GM04503 (cell line): ENCODE data around the gene MST1R.
"Not testable (repeated sequence)": the region's sequence is repeated elsewhere in the genome, so short reads cannot be mapped to it uniquely, and the experiment has no call there.

Experiments
- DNase-seq: peaks from one replicate; pipeline ENCODE4 v3.0.0-alpha.2; 2012; ENCODE audit warnings: low read depth

The MST1R gene

DNA sequence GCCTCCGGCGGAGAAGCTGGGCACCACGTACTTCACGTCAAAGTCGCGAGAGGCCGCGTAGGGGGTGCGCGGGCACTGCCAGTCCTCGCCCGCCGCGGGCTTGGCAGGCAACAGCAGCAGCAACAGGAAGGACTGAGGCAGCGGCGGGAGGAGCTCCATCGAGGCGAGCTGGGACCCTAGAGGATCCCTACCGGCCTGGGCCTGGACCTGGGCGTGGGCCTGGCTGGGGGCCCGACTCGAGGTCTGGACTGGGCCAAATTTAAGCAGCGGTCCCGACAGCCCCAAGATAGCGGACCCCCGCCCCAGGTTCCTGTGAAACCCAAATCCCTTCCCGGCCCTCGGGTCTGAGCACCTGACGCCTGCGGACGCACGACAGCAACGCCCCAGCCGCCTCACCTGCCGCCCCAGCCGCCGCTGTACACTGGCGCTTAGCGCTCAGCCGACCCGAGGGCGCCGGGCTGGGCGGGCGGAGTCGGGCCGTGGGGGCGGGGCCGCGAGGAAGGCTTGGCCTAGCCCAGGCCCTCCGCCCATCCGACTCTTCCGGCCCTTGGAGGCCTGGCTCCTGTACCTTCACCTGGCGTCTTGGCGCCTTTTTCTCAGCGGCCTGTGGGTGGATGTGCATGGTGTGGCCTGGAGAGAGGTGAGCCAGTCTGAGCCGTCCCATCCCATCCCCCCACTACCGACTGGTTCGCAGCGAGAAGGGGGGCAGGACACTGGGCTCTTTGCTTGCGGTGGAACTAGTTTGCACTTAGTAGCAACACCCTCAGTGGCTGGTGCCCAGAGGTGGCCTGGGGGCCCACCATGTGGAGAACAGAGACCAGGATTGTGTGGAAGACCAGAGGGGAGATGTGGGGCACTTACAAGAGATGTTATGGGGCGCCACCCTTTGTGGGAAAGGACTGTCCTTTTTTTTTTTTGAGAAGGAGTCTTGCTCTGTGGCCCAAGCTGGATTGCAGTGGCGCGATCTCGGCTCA lies at the start of gene MST1R:
Gene MST1R (minus strand): TSS at position 423 of the 974 bp plus-strand sequence. CDS start 264 bp downstream, at position 159.
- DNase-seq, result no peak

DNA sequence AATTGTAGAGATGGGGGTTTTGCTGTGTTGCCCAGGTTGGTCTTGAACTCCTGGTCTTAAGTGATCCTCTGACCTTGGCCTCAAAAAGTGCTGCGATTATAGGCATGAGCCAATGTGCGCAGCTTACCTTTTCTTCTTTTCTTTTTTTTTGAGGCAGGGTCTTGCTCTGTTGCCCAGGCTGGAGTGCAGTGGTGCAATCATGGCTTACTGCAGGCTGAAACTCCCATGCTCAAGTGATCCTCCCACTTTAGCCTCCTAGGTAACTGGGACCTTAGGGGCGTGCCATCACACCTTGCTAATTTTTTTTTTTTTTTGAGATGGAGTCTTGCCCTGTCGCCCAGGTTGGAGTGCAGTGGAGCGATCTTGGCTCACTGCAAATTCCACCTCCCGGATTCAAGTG lies 49.3 kb upstream of the MST1R start:
- no peak for DNase-seq

DNA sequence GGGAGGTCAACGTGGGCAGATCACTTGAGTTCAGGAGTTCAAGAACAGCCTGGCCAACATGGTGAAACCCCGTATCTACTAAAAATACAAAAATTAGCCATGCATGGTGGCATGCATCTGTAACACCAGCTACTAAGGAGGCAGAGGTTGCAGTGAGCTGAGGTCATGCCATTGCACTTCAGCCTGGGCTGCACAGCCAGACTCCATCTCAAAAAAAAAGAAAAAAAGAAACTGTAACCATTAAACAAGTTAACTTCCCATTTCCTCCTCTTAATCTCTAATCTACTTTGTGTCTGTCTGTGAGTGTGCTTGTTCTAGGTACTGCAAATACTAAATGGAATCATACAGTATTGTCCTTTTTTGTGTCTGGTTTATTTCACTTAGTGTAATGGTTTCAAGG lies 39.0 kb upstream of the MST1R start:
- DNase-seq, result no peak

DNA sequence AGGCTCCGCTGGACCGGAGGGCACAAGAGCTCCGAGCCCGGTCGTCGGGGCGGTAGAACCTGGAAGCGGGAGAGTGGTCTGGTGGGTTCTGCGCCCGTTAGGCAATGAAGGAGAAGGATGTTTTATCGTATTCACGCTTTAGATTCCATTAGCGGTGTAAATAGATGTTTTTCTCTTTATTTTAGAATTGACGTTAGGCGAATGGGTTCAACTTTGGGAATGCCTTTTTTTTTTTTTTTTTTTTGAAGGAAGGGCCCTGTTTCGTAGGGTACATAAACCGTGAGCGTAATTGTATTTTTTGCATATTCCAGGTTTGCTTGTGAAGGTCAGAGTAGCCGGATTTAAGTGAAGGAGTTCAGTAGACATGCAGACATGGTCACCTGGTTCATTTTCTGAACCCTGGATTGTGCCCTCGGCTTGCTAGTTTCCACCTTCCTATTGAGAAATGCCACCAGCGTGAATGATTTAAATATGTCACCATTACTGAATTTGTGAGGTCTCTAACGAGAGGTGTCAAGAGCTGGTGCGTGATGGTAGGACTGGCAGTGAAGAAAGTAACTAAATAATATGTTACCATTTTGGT lies 37.1 kb upstream of the MST1R start:
- DNase-seq, result no peak

DNA sequence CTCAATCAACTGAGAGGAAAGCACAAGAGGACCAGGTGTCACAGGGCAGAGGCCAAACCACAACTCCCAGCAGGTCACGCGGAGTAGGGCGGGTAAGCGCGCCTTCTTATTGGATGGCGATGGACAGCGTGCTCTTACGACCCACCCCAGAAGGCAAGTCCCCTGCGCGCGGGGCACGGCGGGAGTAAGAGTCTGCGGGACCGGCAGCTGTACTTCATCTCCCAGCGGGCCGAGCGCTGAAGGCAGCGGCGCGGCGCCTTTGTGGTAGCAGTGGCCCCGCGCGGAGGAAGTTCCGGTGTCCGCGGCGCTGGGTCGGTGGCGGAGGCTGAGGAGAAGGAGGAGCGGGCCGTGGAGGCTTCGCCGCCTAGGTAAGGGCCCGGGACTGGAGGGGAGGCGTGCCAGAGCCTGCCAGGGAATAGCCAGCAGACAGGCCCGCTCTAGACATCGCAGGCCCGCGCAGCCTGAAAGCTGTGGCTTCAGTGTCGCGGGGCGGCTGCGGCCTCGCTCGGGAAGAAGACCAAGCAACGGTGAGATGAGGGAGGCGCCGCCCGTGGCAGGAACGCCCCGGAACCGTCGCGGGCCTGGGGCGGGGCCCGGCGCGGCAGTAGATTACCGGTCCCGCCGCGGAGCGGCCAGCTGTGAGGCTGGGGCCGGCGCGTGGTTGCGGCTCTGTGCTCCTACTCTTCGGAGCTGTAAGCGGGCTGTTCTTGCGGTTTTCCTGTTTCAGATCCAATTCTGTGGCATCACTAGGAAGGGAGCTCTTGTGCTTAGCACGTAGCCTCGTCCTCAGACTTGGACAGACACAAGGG lies 36.4 kb upstream of the MST1R start, which contains the start of gene RBM6:
Gene RBM6 (plus strand): TSS at position 293 of the 809 bp plus-strand sequence. CDS start 22,492 bp downstream, outside the sequence.
- DNase-seq, result peak; percentile 83

DNA sequence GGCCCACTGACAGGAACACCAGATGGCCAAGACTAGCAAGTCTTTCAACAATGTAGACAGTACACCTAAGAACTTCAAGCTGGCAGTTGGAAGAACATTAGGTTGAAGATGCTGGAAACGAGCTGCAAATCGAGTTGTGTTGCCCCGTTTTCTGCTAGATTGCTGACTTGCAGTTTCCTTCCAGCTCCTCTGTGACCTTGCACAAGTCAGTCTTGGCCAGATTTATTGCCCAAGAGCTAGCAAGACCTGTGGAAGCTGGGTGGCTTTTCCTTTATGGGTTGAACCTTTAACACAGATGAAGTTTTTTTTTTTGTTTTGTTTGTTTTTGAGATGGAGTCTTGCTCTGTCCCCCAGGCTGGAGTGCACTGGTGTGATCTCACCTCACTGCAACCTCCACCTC lies 33.4 kb upstream of the MST1R start:
- DNase-seq, result no peak

DNA sequence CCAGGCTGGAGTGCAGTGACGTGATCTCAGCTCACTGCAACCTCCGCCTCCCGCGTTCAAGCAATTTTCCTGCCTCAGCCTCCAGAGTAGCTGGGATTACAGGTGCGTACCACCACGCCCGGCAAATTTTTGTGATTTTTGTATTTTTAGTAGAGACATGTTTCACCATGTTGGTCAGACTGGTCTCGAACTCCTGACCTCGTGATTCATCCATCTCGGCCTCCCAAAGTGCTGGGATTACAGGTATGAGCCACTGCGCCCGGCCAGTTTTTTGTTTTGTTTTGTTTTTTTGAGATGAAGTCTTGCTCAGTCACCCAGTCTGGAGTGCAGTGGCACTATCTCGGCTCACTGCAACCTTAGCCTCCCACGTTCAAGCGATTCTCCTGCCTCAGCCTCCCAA lies 28.6 kb upstream of the MST1R start:
- DNase-seq, result not testable (repeated sequence)

DNA sequence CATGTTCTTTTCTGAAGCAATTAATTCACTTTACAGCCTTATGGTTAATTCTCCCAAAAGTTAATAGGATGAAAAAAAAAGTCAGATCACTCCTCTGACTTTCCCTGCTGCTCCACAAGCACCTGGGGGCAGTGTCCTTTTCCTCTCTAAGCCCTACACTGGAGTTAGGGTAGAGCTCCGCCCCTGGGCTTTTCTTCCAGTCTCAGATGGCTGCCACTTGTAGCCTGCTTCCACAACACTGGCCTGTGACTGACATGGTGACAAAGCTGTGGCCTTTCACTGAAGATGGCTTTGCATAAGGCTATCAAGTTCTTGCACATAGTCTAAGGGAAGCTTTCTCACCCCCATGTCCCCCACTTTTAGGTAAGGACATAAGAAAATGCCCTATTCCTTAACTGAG lies 27.2 kb upstream of the MST1R start:
- no peak for DNase-seq

DNA sequence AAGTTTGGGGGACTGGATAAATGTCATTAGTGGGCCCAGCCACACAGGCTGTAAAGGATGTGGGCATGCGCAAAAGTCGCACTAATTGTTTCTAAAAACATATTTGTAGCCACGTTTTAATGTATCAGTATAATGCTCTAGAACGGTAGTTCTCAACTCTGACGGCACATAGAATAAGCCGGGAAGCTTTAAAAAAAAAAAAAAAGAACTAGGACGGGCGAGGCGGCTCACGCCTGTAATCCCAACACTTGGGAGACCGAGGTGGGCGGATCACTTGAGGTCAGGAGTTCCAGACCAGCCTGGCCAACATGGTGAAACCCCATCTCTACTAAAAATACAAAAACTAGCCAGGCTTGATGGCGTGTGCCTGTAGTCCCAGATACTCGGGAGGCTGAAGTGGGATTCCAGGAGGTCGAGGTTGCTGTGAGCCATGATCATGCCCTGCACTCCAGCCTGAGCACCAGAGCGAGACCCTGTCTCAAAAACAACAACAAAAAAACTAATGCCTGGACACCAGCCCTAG lies 26.6 kb upstream of the MST1R start:
- DNase-seq, result no peak

DNA sequence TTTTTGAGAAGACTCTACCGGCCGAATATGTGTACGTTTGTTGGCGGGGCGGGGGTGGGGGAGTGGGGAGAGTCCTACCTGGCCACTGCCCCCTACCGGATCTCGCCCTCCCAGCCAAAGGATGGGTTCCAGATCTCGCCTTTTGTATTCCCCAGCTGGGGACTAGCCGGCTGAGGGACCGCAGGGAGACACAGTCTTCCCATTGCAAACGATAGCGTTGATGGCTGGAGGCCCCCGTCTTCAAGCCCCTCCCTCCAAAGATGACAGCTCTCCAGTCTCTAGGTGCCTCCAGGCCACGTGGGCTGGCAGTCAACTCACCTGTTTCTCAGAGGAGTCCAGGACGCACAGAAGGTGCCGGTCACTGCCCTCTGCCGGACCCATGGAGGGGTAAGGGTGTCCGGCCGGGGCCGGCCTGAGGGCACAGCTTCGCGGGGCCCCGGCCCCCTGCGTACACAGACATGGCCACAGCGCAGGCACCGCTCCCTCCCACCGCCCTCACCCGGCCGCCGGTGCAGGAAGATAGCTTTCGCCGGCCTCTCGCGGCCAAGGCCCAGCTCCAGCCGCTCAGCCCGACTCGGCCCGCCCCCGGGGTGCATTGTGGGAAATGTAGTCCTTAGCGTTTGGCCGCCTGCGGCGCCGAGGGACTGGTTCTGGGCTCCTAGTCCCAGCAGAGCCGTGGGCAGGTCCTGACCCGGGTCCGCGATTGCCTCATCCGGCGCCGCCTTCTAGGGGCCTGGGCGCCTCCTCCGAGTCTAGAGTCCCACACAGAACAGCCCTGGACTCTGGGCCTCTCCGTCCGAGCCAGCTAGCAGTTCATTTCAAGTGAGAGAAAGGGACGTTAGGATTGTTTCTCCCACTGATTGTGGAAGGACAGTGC lies 25.9 kb upstream of the MST1R start, which contains the start of gene MON1A:
Gene MON1A (minus strand): TSS at position 521 of the 877 bp plus-strand sequence. CDS start 16,465 bp downstream, outside the sequence.
- DNase-seq, result peak; percentile 68

DNA sequence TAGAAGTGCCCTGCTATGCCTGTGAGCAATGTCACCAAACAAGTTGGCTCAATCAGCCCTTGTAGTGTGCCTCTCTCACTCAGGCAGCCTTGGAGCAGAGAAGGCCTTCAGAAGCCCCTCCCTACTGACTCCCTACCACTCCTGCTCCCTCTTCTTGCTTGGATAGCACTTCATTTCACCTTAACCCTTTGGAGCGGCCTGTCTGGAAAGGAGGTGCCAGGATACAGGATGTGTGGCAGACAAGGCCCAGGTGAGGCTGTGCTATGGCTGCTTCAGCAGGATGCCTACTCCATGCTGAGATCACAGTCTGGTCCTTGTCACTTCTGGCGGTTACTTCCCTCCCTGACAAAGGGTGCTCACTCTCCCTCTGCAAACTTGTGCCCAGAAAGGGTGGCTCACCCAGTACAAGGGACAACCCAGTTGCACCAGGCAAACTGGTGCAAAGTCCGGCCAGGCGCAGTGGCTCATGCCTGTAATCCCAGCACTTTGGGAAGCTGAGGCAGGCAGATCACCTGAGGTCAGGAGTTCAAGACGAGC lies 24.9 kb upstream of the MST1R start:
- DNase-seq, result no peak

DNA sequence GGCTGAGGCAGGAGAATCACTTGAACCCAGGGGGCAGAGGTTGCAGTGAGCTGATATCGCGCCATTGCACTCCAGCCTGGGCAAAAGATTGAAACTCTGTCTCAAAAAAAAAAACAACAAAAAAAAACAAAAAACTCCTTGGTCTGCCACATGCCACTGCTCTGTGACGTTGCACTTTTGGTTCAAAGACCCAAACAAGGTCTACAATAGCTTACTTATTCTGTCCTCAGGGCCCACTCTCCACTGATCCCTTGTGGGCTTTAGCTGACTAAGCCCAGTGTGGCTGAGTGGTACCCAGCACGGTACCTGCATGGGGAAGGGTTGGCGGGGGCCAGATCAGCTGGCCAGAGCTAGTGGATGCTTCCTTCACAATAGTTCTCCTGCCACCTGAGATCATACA lies 24.1 kb upstream of the MST1R start:
- DNase-seq, result no peak

DNA sequence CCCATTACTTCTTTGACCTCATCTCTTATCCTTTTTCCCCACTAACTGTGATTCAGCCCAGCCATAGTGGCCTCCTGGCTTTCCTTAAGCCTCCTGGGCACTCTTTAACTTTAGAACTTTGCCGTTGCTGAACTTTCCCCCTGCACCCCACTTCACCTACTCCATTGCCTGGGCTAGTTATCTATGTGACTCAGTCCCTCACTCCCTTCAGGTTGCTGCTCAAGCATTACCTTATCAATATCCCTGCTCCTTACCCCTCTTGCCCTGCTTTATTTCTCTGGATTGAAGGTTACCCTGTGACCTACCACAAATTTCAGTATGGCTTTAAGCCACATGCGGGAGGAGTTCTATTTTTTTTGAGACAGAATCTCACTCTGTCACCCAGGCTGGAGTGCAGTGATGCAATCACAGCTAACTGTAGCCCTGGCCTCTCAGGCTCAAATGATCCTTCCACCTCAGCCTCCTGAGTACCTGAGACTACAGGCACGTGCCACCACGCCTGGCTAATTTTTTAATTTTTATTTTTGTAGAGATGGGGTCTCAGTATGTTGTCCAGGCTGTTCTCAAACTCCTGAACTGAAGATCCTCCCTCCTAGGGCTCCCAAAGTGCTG lies 22.6 kb upstream of the MST1R start:
- DNase-seq, result no peak

DNA sequence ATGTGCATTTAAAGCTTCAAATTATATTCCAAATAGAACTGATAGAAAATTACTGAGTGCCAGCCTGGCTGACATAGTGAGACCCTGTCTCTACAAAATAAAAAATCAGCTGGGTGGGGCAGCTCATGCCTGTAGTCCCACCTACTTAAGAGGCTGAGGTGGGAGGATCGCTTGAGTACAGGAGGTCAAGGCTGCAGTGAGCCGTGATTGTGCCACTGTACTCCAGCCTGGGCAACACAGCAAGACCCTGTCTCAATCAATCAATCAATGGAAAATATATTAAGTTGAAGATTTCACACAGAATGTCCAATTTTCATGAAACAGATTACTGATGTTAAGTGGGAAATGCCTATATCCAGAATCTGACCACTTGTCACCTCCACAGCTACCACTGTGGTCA lies 21.8 kb upstream of the MST1R start:
- DNase-seq, result no peak

DNA sequence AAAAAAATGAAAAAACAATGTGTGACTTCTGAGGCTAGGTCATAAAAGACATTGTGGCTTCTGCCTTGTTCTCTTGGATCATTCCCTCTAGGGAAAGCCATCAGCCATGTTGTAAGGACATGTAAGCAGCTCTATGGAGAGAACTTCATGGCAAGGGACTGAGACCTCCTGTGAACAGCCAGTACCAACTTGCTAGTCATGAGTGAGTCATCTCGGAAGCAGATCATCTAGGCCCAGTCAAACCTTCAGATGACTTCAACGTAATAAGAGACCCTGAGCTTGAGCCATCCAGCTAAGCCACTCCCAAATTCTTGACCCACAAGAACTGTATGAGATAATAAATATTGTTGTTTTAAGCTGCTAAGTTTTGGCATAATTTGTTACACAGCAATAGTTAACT lies 21.0 kb upstream of the MST1R start:
- DNase-seq, result peak; percentile 29

DNA sequence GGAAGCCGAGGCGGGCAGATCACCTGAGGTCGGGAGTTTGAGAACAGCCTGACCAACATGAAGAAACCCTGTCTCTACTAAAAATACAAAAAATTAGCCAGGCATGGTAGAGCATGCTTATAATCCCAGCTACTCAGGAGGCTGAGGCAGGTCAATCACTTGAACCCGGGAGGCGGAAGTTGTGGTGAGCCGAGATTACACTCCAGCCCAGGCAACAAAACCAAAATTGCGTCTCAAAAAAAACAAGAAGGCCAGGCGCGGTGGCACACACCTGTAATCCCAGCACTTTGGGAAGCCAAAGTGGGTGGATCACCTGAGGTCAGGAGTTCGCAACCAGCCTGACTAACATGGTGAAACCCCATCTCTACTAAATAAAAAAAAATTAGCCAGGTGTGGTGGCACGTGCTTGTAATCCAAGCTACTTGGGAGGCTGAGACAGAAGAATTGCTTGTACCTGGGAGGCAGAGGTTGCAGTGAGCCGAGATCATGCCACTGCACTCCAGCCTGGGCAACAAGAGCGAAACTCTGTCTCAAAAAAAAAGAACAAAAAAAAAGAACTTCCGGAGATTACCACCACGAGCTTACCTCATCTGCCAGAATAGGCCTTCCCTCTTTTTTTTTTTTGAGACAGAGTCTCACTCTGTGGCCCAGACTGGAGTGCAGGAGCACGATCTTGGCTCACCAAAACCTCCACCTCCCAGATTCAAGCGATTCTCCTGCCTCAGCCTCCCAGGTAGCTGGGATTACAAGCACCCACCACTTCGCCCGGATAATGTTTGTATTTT lies 14.3 kb upstream of the MST1R start:
- not testable (repeated sequence) for DNase-seq

DNA sequence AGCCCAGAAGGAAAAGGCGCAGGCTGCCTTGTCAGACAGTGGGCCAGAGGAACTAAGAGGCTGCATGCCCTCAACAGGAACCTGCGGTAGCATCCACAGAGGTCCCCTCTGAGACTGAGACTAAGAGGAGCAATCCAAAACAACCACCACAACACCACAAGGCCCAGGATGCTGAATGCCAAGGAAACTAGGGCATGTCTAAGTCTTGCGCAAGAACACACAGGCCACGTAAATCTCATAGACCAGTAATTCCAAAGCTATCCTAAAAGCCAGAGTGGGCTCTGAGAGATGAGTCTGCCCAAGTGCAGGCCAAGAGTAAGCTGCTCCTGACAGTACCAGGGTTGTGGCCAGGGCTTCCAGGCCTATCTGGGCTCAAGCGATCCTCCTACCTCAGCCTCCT lies 13.0 kb upstream of the MST1R start:
- peak; percentile 51 for DNase-seq

DNA sequence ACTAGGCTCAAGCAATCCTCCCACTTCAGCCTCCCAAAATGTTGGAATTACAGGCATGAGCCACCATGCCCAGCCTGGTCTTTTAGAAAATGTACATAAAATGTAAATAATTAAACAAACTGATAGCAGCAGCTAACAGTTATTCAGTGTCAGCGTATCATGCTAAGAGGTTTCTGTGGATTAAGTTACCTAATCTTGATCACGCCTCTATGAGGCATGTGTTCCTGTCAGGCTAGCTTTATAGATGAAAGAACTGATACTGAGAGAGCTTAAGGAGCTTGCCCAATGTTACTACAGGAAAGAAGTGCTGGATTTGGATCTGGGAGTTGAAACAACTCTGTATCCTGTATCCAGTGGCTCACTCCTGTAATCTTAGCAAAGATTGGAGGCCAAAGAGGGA lies 11.2 kb upstream of the MST1R start:
- DNase-seq, result no peak

DNA sequence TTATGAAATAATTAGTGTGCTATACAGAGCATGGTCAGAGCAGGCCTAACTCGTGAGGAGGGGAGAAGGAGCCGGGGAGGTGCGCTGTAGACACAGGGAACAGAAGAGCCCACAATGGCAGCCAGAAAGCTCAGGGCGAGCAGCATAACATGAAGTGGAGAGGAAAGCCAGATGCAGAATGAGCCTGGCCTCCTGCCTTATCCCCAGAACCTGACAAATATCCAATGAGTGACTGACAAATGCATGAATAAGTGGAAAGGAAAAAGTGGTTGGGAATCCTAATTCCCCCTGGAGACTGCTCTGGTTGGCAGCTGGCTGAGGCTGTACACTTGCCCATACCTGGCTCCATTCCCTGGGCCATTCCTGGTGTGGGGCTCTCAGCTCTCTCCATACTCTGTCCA lies 9.2 kb upstream of the MST1R start:
- DNase-seq, result no peak

DNA sequence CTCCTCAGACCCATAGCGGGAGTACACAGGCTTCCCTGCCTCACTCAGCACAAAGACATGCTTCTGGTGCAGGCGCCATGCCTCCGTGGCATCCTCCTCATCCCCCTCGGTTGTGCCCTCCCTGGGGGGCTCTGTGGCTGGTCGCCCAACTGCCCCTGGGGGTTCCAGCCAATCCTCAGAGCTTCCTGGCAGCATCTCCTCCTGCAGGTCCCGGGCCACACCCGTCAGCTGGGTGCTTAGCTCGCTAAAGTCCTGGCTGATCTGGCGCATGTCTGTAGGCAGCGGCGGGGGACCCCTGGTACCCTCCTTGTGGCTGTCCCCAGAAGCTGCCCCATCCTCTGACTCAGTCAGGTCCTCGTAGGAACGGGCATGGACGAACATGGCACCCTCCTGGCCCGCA lies 7.9 kb upstream of the MST1R start:
- DNase-seq, result no peak
